ENCODE results near the gene CKAP4.
"Not testable (repeated sequence)": the region's sequence is repeated elsewhere in the genome, so short reads cannot be mapped to it uniquely, and the experiment has no call there.

CKAP4 gene

DNA sequence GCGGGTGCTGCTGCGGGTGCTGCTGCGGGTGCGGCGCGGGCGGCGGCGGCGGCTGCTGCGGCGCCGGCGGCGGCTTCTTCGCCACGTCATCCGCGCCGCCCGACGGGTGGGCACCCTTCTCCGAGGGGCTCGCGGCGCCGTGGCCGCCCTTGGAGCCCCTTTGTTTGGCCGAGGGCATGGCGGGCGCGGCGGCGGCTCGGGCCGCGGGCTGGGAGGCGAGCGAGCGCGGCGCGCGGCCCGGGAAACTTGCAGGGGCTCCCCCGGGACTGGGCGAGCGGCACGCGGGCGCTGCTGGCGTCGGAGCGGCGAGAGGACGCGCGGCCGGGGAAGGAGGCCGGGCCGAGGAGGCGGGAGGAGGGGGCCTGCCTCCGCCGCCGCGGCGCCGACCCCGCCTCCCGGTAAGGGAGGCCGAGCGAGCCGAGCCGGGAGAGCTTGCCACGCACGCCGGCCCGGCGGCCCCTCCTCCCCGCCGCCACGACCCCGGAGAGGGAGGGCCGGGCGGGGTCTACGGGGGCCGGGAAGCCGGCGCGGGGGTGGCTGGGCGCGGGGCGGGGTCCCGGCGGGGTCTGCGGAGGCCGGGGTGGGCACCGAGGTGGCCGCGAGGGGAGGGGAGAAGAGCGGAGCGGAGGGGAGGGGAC lies at the start of gene CKAP4:
CKAP4 (minus strand) TSS at position 347 of the 638 bp plus-strand sequence; CDS start at position 178, 169 bp downstream.
- peak; percentile 71 for DNase-seq (ENCODE audit: low spot score)

DNA sequence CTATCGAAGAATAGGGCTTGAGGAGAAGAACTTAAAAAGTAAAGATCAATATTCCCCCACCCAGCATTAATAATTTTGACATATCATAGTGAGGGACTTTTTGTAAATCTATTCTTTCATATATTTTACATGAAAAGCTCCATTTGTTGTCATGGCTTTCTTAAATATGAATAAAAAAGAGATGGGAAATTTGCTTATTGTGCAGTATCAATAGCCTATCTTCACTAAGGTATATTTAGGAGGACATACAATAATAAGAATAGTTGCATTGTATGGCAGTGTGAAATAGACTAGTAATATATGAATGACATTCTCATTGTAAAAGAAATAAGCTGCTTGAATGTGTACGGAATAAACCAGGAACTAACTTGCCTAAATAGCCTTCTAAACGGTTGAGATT lies 49.3 kb upstream of the CKAP4 start:
- DNase-seq (ENCODE audit: low spot score) = no peak

DNA sequence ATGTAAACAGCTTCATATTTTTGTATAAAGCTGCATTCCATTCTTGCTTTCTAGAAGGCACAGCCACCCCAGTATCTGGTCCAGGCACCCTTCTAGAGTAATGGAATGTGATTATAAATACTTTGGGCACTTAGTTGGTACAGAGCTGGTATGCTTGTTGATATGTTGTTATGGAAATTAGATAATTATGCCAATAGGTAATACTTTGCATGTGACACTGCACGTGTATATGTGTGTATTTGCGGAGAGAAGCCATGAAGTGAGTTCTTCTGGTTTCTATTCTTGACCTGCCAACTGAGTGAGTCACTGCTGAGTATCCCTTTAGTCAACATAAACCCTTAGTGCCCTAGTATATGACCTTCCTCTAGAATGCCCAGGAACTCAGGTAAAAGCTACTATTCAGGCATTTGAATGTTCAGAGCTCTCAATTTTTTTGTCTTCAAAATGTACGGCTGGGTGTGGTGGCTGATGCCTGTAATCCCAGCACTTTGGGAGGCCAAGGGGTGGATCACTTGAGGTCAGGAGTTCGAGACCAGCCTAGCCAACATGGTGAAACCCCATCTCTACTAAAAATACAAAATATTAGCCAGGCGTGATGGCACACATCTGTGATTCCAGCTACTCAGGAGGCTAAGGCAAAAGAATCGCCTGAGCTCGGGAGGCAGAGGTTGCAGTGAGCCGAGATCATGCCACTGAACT lies 48.5 kb upstream of the CKAP4 start:
- no peak for DNase-seq (ENCODE audit: low spot score)

GRCh38 chr12:106292339-106292738 lies 44.5 kb upstream of the CKAP4 start:
- no peak for DNase-seq (ENCODE audit: low spot score)

GRCh38 chr12:106291342-106291741 lies 43.5 kb upstream of the CKAP4 start:
- no peak for DNase-seq (ENCODE audit: low spot score)

DNA sequence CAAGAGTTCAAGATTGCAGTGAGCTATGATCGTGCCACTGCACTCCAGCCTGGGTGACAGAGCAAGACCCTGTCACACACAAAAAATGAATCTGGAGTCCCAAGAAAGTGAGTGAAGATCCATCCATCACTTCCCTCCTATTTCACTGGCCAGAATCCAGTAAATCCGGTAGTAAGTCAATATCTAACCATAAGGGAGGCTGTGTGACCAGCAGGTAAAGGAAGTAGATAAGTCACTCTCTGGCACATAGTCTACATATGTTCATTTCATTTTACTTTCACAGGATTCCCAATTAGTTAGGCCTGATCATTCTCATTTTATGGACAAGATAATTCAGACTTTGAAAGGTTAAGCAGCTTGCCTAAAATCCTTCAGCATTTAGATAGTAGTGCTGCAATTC lies 42.8 kb upstream of the CKAP4 start:
- no peak for DNase-seq (ENCODE audit: low spot score)

DNA sequence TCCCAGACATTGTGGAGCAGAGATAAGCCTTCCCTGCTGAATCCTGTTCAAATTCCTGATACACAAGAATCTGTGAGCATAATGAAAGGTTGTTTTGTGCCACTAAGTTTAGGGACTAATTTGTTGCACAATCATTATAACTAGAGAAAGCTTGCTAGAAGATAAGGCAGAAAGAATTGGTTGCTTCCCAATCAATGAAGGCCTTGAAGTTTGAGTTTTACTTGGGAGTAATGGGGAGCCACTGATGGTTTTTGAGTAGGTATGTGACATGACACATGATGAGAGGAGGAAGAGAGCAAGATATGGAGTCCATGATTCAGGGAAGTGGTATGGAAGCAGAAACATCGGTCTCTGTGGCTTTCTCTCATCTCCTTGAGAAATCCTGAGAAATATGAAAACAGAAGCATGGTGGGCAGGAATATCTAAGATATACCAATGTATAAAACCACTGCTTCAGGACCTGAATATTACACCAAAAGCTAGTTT lies 41.4 kb upstream of the CKAP4 start:
- DNase-seq (ENCODE audit: low spot score) = no peak

GRCh38 chr12:106288494-106289195 lies 40.8 kb upstream of the CKAP4 start:
- DNase-seq (ENCODE audit: low spot score) = no peak

- DNase-seq (ENCODE audit: low spot score) = no peak
Observed at GRCh38 chr12:106288101-106288493, 40.3 kb upstream of the CKAP4 start.

DNA sequence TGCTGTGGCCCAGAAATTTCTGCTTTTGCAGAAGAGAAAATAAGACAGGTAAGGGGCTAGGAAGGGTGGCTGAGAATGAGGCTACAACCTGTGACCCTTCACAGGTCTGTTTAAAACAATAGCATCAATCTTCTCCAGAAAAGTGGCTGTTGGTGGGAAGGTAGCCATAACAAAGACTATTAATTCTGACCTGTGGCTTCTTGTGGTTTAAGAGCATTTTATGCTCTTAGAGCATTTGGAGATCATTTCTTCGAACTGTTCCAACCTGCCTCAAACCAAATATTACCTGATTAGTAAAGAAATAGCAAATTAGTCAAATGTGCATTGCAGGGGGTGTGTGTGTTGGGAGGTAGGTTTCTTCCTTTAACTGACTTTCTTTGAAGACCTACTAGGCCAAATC lies 39.5 kb upstream of the CKAP4 start:
- no peak for DNase-seq (ENCODE audit: low spot score)

- DNase-seq (ENCODE audit: low spot score) = not testable (repeated sequence)
Observed at GRCh38 chr12:106286576-106287162, 38.8 kb upstream of the CKAP4 start.

DNA sequence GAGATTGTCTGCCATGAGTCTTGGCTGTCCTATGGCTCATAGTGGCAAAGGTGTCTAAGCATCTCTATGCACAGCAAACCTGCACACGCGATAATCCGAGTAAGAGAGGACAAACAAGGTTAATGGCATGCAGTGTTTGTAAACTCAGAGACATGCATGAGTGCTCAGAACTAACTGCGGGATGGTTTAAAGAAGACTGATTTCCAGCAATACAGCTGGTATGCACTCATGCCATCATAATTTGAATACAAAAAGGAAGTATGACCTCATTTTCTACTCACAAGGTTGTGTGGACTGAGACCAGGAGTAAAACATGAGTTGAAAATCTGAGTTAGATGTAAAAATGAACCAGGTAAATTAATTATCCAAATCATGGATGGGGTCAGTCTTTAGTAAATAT lies 38.2 kb upstream of the CKAP4 start:
- peak; percentile 41 for DNase-seq (ENCODE audit: low spot score)

DNA sequence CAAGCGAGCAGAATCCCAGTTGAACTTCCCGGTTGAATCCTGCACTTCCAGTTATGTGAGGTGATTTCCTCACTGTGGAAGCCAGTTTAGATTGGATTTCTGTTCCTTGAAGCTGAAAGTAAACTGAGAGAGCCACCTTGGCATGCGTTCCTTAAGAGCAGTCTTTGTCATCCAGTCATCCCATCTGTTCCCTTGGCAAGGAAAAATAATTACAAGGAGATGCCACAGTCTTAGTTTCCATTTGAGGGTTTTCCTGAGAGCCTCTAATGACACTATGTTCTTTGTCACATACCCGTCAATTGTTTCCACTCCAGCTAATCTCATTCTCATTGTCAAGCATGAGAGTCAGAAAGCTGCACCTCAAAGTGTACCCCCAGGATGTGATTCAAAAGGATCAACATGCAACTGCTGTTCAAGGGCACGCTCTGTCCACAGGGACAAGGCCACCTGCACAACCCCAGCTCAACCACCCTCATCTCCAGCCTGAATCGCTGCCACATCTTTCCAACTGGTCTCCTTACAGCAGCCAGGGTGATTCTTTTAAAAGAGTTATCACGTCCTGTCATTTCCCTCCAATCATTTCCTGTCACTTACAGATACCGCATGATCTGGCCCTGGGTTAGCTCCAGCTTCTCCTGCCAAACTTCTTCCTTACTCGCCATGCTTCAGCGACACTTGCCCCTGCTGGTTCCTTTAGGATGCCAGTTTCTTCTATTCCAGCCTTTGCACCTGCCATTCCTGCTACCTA lies 36.7 kb upstream of the CKAP4 start:
- DNase-seq (ENCODE audit: low spot score) = no peak

DNA sequence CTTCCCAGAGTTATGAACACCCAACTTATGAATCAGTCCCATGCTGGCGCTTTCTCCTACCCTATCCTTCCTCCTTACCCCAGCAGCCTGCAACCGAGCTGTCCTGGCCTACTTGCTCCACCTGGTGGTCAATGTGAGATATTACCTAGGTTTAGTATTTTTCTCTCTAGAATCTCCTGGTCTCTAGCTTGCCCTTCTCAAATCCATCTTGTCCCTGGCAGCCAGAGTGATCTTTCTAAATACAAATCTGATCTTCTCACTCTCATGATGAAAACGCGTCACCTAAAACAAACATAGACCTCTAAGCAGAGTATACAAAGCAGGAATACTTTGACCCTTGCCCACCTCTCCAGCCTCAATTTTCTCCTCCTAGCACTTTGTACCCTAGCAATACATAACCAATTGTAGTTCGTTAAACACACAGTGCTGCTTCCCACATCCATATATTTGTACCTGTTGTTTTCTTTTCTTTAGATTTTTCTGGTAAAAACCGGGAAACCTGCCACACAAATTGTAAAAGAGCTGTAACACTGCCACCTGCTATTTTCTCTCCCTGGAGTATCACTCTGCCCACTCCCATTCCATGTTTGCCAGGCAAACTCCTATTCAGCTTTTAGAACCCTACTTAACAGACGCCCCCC lies 34.8 kb upstream of the CKAP4 start:
- peak; percentile 64 for DNase-seq (ENCODE audit: low spot score)

GRCh38 chr12:106281804-106282203 lies 34.0 kb upstream of the CKAP4 start:
- DNase-seq (ENCODE audit: low spot score) = no peak

DNA sequence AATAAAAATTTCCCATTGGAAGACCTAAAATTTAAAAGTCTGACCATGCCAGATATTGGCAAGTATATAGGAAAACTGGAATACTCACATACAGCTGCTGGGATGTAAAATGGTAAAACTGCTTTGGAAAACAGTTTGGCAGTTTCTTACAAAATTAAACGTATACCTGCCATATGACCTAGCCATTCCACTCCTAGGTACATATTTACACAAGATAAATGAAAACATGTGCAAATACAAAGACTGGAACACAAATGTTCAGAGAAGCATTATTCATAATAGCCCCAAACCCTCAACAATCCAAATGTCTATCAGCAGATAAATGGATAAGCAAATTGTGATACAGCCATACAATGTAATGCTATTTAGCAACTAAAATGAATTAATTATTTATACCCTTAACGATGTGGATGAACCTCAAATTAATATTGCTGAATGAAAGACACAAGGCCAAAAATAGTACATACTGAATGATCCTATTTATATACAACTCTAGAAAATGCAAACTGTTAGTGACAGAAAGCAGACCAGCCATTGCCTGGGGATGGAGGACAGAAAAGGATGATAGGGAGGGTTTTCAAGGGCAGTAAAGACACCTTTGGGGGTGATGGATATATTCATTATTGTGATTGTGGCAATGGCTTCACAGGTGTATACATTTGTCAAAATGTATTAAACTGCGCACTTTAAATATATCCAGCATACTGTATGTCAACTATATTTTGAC lies 33.4 kb upstream of the CKAP4 start:
- DNase-seq (ENCODE audit: low spot score) = no peak

DNA sequence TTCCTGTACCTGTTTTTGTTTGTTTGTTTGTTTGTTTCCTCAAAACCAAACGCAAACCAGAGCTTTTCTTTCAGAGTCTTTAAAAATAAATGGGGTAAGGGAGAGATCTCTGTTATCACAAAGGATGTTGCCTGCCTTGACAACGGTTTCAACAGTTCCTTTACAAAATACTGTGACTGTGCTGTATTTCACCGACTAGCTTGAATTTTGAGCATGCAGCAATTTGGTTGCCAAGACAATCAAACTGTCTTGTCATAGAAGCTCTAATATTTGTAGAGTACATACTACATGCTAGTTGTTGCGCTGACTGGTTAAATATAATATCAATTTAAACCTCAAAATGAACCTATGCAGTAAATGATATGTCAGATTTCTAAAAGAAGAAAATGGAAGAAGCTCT lies 32.3 kb upstream of the CKAP4 start:
- no peak for DNase-seq (ENCODE audit: low spot score)

DNA sequence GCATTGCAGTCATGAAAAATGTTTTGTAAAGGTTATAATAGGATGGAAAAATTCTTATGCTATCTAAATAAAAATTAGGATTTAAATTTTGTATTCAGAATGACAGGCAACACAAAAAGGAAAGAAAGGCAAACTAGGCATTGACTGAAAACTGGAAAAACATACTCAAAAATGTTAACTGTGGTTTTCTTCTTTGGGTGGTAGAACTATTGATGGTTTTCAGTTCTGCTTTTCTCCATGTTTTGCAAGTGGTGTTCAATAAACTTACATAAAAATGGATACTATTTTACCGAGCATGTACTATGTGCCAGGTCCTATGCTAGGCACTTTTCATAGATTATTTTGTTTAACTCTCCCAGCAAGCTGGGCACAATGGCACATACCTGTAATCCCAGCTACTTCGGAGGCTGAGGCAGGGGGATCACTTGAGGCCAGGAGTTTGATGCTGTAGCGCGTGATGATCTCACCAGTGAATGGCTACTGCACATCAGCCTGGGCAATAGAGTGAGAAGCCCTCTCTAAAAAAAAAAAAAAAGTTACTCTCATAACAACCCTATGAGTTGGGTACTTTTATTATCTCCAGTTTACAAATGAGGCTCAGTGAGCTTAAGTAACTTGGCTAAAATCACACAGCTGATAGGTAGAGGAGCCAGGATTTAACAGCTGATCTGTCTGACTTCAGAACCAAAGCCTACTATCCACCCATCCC lies 28.4 kb upstream of the CKAP4 start:
- DNase-seq (ENCODE audit: low spot score) = no peak

DNA sequence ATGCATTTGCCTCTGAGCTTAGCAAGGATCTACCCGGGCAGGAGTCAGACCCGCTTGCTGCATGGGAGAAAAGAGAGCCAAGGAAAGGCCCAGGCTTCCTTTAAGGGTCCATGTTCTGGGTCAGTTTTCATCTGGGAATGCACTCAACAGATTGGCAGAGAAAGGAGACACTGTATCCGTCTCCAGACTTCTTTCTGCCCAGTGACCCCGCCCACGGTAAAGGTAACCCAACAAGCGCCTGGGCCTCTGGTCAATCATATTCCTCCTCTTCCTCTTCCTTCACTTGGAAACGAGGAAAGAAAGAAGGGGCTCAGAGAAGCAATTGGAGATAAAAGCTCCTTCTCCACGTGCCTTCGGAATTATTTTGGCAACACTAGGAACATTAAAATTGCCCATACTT lies 27.6 kb upstream of the CKAP4 start:
- DNase-seq (ENCODE audit: low spot score) = no peak

DNA sequence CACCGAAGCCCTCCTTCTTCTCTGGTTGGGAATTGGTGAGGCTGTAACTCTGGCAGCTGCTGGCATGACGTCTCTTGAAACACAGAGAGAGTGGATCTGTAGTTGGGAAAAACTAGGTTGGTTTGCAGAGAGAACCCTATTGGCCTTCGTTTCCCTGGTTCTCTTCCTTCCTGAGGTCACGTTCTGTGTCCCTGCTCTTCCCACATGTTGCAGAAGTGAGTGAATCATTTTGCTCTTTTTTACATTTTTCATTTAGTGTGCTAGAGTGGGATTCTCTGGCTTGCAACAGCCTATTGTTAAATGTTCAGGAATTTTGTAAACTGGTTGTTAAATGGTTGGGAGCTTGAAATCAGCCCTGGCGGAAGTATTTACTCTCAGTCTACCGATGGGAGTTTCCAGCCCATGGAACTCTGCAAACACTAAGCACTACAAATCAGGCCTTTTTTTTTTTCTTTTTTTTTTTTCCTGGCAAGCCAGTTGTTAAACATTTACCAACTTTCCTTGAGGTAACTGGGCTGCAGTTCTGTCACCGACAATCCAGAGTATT lies 26.8 kb upstream of the CKAP4 start:
- no peak for DNase-seq (ENCODE audit: low spot score)

All from germinal center (tissue), 1 donor.